Muscle of arm (tissue), 14 donors: Measurements from ENCODE around the gene ZNF436. TPM values are rescaled to one million over a fixed set of nuclear protein-coding genes. Genes with fewer than 3 reads are reported as not detected.

Source experiments
- DNase-seq: peaks from one replicate; pipeline ENCODE4 v3.0.0-alpha.2; 2013
- long read RNA-seq, 11 donors: transcript quantifications; one replicate each; lab custom pipeline, GENCODE V29; 2026
- polyA plus RNA-seq, 12 donors: library from polyadenylated mRNA; unstranded; fragments of 120-200 nt; gene quantifications; one replicate each; pipeline ENCODE4 v1.2.1, GENCODE V29; 2013; ENCODE audit not compliant: insufficient read length in 12 of 12

The ZNF436 gene
- 10 to 100 TPM in 11 of 12 donors, not detected in 1; 37.4 to 55.5 (median 48.8) TPM for polyA plus RNA-seq
- long read RNA-seq, donor 1, partial matches to known transcripts: 0 of 3 reads
- long read RNA-seq, donor 1, other reads (novel, unspliced or antisense): 0 of 3 reads
- long read RNA-seq, donor 2, full-length matches to known transcripts: 13 of 13 reads
- long read RNA-seq, donor 2, partial matches to known transcripts: 0 of 13 reads
- long read RNA-seq, donor 2, other reads (novel, unspliced or antisense): 0 of 13 reads
- long read RNA-seq, donor 3, full-length matches to known transcripts: 3 of 3 reads
- long read RNA-seq, donor 3, partial matches to known transcripts: 0 of 3 reads
- long read RNA-seq, donor 3, other reads (novel, unspliced or antisense): 0 of 3 reads
- long read RNA-seq, donor 4, full-length matches to known transcripts: 2 of 2 reads
- long read RNA-seq, donor 4, partial matches to known transcripts: 0 of 2 reads
- long read RNA-seq, donor 4, other reads (novel, unspliced or antisense): 0 of 2 reads
- long read RNA-seq, donor 5, full-length matches to known transcripts: 4 of 4 reads
- long read RNA-seq, donor 5, partial matches to known transcripts: 0 of 4 reads
- long read RNA-seq, donor 5, other reads (novel, unspliced or antisense): 0 of 4 reads
- long read RNA-seq, donor 6, full-length matches to known transcripts: 4 of 4 reads
- long read RNA-seq, donor 6, partial matches to known transcripts: 0 of 4 reads
- long read RNA-seq, donor 6, other reads (novel, unspliced or antisense): 0 of 4 reads
- long read RNA-seq, donor 7, full-length matches to known transcripts: 3 of 3 reads
- long read RNA-seq, donor 7, partial matches to known transcripts: 0 of 3 reads
- long read RNA-seq, donor 7, other reads (novel, unspliced or antisense): 0 of 3 reads
- long read RNA-seq, donor 8, full-length matches to known transcripts: 9 of 9 reads
- long read RNA-seq, donor 8, partial matches to known transcripts: 0 of 9 reads
- long read RNA-seq, donor 8, other reads (novel, unspliced or antisense): 0 of 9 reads
- long read RNA-seq, donor 9, full-length matches to known transcripts: 3 of 3 reads
- long read RNA-seq, donor 9, partial matches to known transcripts: 0 of 3 reads
- long read RNA-seq, donor 9, other reads (novel, unspliced or antisense): 0 of 3 reads
- long read RNA-seq, donor 10, full-length matches to known transcripts: 9 of 9 reads
- long read RNA-seq, donor 10, partial matches to known transcripts: 0 of 9 reads
- long read RNA-seq, donor 10, other reads (novel, unspliced or antisense): 0 of 9 reads
- long read RNA-seq, donor 11, full-length matches to known transcripts: 7 of 7 reads
- long read RNA-seq, donor 11, partial matches to known transcripts: 0 of 7 reads
- long read RNA-seq, donor 11, other reads (novel, unspliced or antisense): 0 of 7 reads

DNA sequence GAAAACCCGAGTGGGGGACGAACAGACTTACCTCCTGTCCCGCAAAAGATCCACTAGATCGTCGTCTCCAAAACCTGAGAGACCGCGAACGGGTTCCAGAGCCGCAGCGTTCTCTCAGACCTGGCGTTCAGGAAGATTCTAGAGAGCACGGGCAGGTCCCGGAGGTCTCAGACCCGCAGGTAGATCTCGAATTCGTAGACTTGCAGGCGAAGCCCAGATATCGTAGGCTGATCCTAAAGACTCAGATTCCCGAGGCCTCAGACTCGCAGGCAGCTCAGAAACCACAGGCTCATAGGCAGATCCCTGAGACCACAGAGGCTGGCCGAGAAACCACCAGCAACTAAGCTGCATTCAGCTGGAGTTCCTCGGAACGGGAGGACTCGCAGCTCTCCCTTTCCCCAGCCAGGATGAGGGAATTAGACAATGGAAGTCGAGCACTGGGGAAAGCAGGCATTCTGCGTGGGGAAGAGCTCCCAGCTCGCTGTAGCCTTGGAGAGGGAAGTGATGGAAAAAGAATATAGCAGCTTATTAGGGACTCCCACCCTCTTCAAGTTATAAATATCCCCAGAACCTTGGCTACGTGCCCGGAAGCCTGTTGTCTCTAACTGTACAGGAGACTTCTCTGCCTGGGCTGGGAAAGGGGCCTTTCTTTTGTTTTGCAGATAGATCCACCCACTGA is at the start of gene ZNF436:
Gene ZNF436 (minus strand): TSS at position 502 of the 679 bp plus-strand sequence. CDS start 1,831 bp downstream, outside the sequence.
- peak; percentile 95 for DNase-seq

DNA sequence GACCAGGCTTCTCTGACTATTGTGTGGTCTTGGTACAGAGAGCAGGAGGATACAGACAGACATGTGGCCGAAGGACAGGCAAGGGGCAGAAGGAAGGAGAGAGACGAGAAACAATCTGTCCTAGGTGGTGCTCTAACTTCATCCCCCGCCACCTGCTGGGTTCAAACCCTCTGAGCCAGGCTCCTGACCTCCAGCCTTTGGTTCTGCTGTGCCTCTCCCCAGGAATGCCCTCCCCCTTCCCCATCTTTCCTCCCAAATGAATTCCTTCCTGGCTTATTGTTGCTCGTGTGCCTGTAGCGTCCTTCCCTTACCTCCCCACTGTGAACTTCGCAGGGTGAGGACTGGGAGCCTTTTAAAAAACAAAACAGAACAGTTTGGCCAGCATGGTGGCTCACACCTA is 49.5 kb upstream of the ZNF436 start:
- DNase-seq: no peak

DNA sequence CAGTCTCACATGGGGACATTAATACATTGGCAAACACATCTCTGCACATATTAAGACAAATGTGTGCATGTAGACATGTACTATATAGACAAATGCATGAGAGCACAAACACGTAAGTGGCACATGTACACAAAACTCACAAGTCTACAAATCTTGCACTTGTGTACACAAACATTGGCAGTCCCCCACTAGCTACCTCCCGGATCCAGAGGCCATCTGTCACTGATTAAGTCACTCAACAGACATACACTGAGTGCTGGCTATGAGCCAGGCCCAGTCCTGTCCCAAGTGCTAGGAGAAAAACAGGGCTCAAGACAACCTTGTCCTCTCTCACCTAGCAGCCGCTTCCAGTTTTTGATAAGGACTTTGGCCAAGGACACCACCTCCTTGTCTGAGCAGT is 47.9 kb upstream of the ZNF436 start:
- DNase-seq: peak; percentile 49

DNA sequence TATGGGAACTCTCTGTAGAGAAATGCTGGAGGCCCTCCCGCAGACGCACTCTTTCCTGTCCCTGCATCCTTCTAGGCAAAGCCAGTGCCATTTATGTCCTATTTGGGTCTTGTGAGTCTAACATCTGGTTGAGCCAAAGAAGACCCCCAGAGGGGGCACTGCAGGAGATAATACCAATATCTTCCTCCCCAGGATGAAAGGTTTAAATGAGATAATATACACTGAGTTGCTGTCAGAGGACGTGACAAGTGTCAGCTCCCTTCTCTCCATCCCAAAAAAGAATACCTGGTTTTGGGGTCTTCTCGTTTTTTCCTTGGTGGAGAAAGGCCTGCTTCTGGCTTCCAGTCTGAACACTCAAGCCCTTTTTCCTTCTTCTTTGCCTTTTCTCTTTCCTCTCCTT is 47.3 kb upstream of the ZNF436 start:
- DNase-seq: no peak

DNA sequence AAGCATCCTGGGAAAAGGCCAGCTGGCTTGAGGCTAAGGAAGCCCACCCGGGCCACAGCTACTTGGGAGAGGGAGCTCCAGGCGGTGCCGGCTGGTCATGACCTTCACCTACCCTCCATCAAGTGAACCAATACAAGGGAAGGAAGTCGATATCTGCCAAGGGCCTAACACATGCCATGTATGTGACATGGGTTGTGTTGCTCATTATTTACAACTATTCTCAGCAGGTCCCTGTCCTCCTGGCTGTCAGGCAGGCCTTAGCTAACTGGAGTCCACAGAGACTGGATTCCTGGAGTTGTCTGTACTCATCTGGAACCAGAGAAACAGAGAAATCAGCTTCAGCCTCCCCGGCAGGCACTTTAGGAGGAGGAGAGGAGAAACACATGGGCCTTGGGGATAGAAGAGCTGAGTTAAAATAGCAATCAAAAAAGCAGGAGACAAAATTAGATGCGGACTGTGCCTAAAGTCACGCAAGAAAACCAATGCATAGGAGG is 39.2 kb upstream of the ZNF436 start:
- no peak for DNase-seq

DNA sequence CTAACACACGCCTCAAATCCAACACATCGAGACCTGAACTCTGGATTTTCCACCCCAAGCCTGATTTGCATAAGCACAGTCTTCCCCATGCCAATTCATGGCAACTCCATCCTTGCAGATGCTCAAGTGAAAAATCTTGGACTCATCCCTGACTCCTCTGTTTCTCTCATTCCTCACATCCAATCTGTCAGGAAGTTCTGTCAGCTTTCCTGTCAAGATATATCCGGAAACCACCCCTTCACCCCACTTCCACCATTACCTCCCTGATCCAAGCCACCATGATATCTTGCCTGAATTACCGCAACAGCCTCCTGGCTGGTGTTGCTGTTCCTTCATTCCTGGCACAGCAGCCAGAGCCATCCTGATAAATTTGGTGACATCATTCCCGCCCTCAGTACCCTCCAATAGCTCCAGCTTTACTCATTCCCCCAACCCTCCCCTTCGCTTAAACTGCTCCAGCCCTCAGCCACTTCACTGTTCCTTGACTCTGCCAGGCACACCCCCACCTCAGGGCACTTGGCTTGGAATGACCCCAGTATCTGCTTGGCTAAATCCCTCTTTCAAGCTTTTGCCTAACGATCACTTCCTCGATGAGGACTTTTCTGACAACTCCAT is 37.5 kb upstream of the ZNF436 start:
- no peak for DNase-seq

DNA sequence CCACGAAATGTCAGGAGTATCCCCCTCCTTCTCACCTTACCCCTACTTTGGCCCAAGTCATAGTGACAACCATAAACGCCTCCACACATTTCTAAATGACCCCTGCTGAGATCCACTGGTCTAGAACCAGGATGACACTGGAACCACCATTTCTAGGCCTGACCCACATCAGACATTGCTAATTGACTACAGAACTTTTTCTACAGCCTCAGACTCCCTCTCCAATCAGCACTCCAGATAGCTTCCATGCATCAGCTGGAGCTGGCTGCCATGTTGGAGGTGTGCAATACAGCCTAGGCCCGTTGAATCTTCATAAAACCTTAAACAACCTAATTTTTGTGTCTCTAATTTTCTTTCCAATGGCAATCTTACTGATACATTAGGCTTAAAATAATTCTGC is 36.3 kb upstream of the ZNF436 start:
- DNase-seq: no peak

DNA sequence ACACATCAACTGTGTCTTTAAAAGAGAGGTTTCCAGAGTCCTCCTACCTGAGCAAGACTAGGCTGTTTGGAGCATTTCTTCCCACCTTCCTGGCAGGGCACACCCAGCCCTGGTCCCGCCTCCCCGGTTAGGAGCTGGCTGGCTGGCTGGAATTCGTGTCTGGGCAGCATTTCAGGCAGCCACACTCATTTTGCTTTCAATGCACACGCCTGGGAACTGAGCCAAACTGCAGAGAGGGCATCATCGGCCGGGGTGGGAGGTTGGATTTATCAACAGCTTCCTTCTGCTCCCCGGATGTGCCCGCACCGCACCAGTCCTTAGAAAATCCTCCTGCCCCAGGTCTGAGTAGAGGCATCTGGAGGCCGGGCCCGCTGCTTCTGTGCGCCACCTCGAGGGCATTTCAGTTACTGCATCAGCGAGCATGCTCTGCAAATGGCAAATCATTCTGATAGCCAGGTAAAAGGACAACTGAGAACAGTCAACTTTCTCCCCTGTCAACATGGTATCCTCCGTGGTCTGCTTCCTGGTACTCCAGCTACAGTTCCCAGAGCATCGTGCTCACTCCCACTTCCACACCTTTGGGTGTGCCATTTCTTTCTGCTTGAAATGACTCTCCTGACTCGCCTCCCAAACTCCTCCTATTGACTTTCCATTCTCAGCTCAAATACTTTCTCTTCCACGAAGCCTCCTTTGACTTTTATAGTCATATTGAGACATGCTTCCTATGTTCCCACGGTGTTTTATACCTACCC is 34.3 kb upstream of the ZNF436 start:
- peak; percentile 81 for DNase-seq

DNA sequence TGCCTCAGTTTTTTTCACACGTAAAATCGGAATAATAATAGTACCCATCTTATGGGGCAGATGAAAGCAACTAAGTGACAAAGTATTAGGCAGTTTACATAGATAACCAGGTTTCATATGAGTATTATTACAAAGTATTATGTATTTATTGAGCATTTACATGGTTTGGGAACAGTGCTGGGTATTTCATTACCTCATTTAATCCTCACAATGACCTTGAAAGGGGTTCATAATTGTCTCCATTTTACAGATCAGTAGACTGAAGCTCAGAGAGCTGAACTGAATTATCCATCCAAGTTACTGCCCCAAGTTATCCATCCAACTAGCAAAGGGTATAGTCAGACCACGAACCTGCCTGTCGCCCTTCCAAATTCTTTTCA is 33.7 kb upstream of the ZNF436 start:
- DNase-seq: no peak

DNA sequence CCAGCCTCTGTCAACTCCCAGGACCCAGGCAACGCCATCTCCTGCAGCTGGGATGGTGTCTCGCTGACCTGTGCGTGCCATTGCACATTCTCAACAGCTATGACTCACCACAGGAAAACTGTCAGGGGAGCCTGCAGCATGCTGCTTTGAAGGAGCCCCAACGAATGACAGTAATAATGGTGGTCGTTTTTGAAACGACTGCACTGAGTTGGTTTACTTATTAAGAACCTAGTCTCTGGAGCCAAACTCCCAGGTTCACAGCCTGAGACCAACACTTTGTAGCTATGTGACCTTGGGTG is 33.4 kb upstream of the ZNF436 start:
- no peak for DNase-seq

DNA sequence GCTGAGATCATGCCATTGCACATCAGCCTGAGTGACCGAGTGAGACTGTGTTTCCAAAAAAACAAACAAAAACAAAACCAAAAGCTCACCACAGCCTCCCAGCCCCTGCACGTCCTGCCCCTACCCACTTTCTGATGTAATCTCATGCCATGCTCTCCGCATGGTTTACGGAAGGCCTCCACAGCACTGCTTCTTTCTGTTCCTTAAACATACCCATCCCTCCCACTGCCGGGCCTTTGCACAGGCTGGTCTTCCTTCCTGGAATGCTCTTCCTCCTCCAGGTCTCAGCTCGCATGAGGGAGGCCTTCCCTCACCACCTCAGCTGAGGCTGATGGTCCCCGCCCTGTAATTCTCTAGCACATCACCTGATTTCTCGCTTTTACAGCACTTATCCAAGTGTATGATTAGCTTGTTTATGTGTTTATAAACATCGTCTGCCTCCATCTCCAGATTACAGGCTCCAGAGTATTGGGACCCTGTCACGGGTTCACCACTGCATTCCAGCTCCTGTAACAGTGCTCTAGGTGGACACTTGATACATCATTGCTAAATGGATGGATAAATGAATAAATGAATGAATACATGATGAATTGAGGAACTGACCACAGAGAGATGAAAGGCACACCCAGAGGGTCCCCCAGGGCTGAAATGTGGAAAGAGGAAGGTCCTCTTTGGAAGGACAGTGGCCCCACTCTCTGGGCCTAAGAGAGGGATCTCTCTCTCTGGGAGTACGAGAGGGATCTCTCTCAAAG is 32.8 kb upstream of the ZNF436 start:
- no peak for DNase-seq

DNA sequence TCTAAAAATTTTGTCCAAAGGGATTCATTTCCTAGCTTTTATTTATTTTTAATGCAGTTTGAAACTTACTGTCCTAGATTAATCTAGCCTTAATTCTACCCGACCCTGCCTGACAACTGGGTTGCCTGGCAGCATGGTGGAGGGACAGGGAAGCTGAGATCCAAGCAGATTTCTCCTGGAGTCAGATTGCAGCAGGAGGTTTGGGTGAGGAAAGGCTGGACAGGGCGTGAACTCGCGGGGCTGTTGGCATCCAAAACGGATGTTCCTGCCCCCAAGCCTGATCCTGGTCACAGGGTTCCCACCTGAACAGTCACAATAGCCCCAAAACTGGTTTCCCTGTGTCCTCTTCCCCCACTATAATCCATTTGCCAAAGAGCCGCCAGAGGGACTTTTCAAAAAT is 31.7 kb upstream of the ZNF436 start:
- DNase-seq: no peak

DNA sequence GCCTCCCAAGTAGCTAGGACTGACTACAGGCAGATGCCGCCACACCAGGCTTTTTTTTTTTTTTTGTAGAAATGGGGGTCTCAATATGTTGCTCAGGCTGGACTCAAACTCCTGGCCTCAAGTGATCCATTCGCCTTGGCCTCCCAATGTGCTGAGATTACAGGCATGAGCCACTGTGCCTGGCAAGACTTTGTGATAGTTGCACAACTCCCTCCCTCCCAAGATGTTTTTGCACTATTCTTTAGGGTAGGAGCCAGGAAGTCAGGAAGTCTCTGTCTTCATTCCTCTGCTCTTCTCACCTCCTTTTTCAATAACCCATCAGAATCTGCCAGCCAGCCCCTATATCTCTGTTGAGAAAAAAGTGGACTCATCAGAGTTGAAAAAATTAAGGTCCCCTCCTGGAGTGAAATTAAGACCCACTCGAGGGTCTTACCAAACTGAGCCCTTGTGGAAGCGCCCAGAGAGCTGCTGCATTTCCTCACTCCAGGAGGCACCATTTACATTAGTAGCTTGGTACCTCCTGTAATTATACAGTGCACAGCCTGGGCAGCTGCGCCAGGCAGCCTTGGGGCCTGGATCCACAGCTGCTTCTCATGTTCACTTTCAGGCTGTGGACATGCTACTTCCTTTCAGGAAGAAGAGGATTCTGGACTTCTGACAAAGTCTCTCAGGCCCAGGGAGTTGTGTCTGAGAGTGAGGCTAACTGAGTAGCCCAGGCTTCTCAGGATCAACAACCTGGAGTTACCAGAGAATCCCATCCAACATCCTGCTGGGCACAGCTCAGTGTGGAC is 30.9 kb upstream of the ZNF436 start:
- DNase-seq: no peak

DNA sequence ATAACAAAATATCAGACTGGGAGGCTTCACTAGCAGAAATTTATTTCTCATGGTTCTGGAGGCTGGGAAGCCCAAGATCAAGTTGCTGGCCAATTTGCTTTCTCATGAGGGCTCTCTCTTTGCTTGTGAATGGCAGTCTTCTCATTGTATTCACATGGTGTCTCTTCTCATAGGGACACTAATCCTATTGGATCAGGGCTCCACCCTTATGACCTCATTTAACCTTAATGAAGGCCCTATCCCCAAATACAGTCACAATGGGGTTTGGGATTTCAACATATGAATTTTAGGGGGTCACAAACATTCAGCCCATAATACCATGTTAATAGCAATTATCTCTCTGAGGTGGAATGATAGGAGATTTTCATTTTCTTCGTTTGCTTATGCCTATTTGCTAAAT is 29.6 kb upstream of the ZNF436 start:
- DNase-seq: no peak

DNA sequence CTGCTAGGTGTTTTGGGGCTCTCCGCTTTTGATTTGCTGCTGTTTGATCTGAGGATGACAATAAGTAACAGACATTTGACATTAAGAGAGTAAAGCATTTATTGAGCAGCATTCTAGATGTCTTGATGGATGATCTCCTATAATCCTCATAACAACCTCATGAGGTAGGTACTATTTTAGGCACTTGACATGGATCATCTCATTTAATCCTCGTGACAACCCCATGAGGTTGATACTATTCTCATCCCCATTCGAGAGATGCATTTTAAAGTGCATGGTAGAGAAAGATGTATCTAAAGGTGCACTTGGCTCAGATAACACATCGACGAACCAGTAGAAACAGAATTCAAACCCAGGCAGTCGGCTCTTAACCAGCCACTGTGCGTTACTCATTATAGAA is 28.3 kb upstream of the ZNF436 start:
- DNase-seq: no peak

DNA sequence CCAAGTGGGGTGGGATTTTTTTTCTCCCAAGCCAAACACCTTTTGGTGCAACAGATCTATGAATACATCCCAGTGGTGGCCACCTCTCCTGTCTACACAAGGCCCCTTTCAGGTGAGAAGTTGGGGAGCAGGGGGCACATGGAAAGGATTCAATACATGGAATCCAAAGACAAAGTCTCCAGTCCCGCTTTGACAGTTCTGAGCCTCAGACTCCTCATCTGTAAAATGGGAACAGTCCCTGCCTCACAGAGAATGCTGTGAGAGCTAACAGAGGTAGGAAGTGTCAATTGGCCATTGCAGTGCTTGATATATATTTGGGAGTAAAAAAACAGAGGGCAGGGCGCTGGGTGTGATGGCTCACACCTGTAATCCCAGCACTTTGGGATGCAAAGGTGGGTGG is 26.7 kb upstream of the ZNF436 start:
- DNase-seq: no peak

DNA sequence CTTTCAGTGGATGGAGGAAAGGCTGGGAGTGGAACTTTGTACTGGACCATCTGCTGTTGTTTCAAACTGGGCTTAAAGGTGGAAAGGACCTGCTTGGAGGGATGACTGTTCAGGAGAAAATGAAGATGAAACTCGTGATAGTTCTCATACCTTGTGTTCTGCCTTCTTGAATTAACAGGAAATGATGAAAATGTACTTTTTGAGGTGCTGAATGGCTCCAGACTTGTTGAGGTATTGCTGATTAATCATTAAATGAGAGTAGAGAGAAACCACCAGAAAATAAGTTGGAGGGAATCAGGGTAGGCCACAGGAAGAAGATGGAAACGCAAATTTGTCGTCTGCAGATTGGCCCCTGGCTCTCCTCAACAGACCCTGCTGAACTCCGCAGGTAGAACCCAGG is 26.2 kb upstream of the ZNF436 start:
- DNase-seq: no peak

DNA sequence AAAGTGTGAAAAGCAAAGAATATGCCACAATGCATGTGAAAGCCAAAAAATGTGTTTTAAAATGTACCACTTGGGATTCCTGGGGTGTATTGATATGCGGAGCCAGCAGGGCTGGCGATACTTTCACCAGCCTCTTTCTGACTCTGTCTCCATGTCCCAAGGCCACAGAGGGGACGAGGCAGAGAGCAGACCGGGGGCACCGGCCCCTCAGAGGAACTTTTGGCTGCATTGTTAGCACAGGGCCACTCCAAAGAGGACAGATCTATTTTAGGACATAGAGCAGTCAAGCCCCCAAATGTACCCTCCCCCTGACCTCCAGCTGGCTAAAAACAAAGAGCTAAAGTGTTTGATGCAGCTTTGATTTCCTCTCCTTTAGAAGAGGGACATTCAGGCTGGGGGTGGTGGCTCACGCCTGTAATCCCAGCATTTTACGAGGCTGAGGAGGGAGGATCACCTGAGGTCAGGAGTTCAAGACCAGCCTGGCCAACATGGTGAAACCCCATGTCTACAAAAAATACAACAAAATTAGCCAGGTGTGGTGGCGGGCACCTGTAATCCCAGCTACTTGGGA is 25.6 kb upstream of the ZNF436 start:
- DNase-seq: peak; percentile 54
